Measurements from ENCODE around the gene CFAP58.
A peak's percentile ranks its signal among the peaks of the same experiment; 100 is the strongest.

CFAP58 gene

DNA sequence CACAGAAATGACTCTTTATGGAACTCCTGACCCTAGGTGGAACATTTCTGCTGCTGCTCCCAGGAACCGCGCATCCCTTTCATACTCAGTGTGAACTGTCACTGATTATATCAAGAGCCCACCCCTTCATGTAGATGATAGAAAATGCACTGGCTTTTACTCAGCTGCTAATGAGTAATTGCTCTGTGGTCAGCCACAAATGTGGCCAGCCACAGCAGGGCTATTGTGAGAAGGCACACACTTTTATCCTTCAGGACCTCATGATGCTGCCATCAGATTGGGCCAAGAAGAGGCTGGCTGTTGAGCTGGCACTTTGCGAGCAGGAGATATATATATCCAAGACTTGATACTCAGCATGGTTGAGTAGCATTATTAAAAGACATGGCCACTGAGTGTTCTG, 124.7 kb downstream of the CFAP58 start:
- H3K4ac ChIP-seq (ENCODE audit: low read depth, low read length): no peak overlapping the region
- H2AK5ac ChIP-seq (ENCODE audit: low read length): no peak overlapping the region
- H2BK120ac ChIP-seq (ENCODE audit: low read depth, low read length): no peak overlapping the region
- no peaks in the 10 kb centered on the region for H3K36me3 ChIP-seq (ENCODE audit: control insufficient read depth, insufficient read depth, low read length)
- no peak overlapping the region for H3K18ac ChIP-seq (ENCODE audit: low read length)
- no CpG with 5 or more reads among the region's 3 CpGs for WGBS (ENCODE audit: extremely low coverage, insufficient coverage, low lambda C conversion rate)
- no peak for DNase-seq
- H3K23ac ChIP-seq (ENCODE audit: low read length): no peak overlapping the region
- H4K8ac ChIP-seq (ENCODE audit: low read depth, low read length): no peak overlapping the region
- no peak overlapping the region for H2BK15ac ChIP-seq (replicated peaks; ENCODE audit: low read depth)
- peaks cover 3% of the 10 kb centered on the region for H3K4me1 ChIP-seq (ENCODE audit: control insufficient read depth, low read depth, low read length)
- H3K27ac ChIP-seq (ENCODE audit: low read depth, low read length): no peak overlapping the region
- no peak overlapping the region for H3K4me2 ChIP-seq (ENCODE audit: low read length)
- no peak overlapping the region for H2BK5ac ChIP-seq (ENCODE audit: low read length)
- H3K56ac ChIP-seq (ENCODE audit: low read length): no peak overlapping the region
- H3K4me3 ChIP-seq (ENCODE audit: low read length): no peak overlapping the region
- no peak overlapping the region for H3K9ac ChIP-seq (ENCODE audit: low read length)
- H4K5ac ChIP-seq (ENCODE audit: low read length): no peak overlapping the region
- no peaks in the 10 kb centered on the region for H3K79me2 ChIP-seq (ENCODE audit: control insufficient read depth, insufficient read depth, low read length)
- H3K27me3 ChIP-seq (ENCODE audit: insufficient read depth, low read length, poor library complexity): no peaks in the 10 kb centered on the region
- H3K79me1 ChIP-seq (ENCODE audit: low read length): no peaks in the 10 kb centered on the region

DNA sequence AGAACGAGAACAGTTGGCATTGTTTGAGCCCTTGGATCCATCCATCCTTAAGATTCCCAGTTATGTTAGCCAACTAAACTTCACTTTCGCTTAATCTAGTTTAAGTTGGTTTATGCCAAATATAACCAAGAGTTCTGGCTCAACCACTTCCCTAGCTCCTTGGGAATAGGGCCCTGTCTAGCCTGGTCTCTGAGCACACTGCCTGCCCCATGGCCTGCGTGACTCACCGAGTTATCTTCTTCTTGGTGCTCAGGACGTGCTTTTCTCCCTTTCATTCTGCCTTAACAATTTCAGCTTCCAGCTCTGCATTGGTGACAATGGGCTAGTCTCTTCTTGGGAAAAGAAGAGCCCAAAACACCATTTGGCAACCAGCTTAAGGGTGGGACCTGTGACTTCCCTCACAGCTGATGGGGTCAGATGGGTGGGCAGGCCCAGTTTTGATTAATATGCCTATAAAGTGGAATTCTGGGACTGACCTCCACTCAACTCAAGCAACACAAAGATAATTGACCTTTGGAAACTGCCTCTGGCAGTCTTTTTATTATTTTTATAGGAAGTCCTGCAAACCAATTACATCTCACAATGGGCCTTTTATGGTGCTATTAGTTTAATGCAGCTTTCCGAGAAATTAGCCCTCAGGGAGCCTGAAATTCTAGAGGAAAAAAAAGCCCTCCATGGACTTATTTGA, 126.4 kb downstream of the CFAP58 start:
- WGBS (ENCODE audit: extremely low coverage, insufficient coverage, low lambda C conversion rate): no CpG with 5 or more reads among the region's 6 CpGs
- H3K4ac ChIP-seq (ENCODE audit: low read depth, low read length): no peak overlapping the region
- H3K4me3 ChIP-seq (ENCODE audit: low read length): no peak overlapping the region
- H3K79me2 ChIP-seq (ENCODE audit: control insufficient read depth, insufficient read depth, low read length): no peaks in the 10 kb centered on the region
- H3K18ac ChIP-seq (ENCODE audit: low read length): no peak overlapping the region
- H2BK15ac ChIP-seq (replicated peaks; ENCODE audit: low read depth): no peak overlapping the region
- no peak overlapping the region for H4K8ac ChIP-seq (ENCODE audit: low read depth, low read length)
- H2BK120ac ChIP-seq (ENCODE audit: low read depth, low read length): no peak overlapping the region
- no peaks in the 10 kb centered on the region for H3K36me3 ChIP-seq (ENCODE audit: control insufficient read depth, insufficient read depth, low read length)
- no peak overlapping the region for H3K56ac ChIP-seq (ENCODE audit: low read length)
- no peak overlapping the region for H4K5ac ChIP-seq (ENCODE audit: low read length)
- H3K4me2 ChIP-seq (ENCODE audit: low read length): no peak overlapping the region
- no peak overlapping the region for H3K23ac ChIP-seq (ENCODE audit: low read length)
- H3K27me3 ChIP-seq (ENCODE audit: insufficient read depth, low read length, poor library complexity): no peaks in the 10 kb centered on the region
- H2AK5ac ChIP-seq (ENCODE audit: low read length): no peak overlapping the region
- H3K79me1 ChIP-seq (ENCODE audit: low read length): no peaks in the 10 kb centered on the region
- no peak overlapping the region for H3K9ac ChIP-seq (ENCODE audit: low read length)
- DNase-seq: no peak
- no peak overlapping the region for H2BK5ac ChIP-seq (ENCODE audit: low read length)
- no peak overlapping the region for H3K27ac ChIP-seq (ENCODE audit: low read depth, low read length)
- peaks cover 3% of the 10 kb centered on the region for H3K4me1 ChIP-seq (ENCODE audit: control insufficient read depth, low read depth, low read length)

DNA sequence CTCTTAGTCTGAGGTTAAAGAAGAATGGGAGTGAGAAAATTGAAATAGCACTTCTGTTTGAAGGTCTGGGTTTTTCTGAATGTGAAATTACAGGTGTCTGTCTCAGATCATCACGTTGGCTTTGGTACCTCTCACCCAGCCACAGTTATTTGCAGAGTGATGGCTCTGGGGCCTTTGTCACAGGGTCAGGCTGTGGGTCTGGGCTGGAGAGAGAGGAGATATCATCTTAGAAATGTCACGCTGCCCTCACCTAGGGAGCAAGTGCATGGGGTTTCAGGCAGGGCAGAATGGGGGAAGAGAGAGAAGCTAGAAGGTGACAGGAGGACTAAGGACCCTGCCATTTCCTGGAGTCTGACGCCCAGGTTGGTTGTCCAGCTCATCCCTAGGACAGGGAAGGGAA, 127.2 kb downstream of the CFAP58 start:
- no CpG with 5 or more reads among the region's 3 CpGs for WGBS (ENCODE audit: extremely low coverage, insufficient coverage, low lambda C conversion rate)

DNA sequence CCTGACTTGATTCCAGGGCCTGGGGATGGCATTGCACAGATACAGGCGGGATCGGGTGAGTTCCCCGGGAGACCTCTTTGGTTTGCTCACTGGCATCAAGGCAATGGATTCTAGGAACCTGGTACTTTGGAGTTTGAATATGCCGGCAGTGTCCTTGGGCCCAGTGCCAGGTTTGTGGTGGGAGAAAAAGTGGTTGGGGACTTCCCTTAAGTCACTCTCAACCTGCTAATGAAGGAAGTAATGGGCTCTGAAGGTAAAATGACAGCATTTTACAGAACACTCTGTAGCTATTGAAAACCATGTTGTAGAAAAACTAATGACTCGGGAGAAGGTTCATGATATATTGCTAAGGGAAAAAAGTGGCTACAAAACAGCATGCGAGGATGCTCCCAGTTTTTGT, 129.9 kb downstream of the CFAP58 start:
- Histone ChIP-seq H3K4me1 (ENCODE audit: control insufficient read depth, low read depth, low read length) (no peaks in the 10 kb centered on the region), H3K79me2 (ENCODE audit: control insufficient read depth, insufficient read depth, low read length) (no peaks in the 10 kb centered on the region), H3K27me3 (ENCODE audit: insufficient read depth, low read length, poor library complexity) (no peaks in the 10 kb centered on the region), H2BK120ac (ENCODE audit: low read depth, low read length) (no peak overlapping the region), H3K27ac (ENCODE audit: low read depth, low read length) (no peak overlapping the region), H2BK5ac (ENCODE audit: low read length) (no peak overlapping the region), H3K4me2 (ENCODE audit: low read length) (no peak overlapping the region), H4K5ac (ENCODE audit: low read length) (no peak overlapping the region), H3K9ac (ENCODE audit: low read length) (no peak overlapping the region), H3K4ac (ENCODE audit: low read depth, low read length) (no peak overlapping the region), H3K36me3 (ENCODE audit: control insufficient read depth, insufficient read depth, low read length) (no peaks in the 10 kb centered on the region), H4K8ac (ENCODE audit: low read depth, low read length) (no peak overlapping the region), H3K23ac (ENCODE audit: low read length) (no peak overlapping the region), H3K56ac (ENCODE audit: low read length) (no peak overlapping the region), H2BK15ac (replicated peaks; ENCODE audit: low read depth) (no peak overlapping the region), H3K18ac (ENCODE audit: low read length) (no peak overlapping the region), H3K79me1 (ENCODE audit: low read length) (no peaks in the 10 kb centered on the region), H2AK5ac (ENCODE audit: low read length) (no peak overlapping the region), H3K4me3 (ENCODE audit: low read length) (no peak overlapping the region)
- DNase-seq: no peak
- no CpG with 5 or more reads among the region's 6 CpGs for WGBS (ENCODE audit: extremely low coverage, insufficient coverage, low lambda C conversion rate)

More for the DNA sequence above, 127.2 kb downstream of the CFAP58 start:
- Histone ChIP-seq H3K36me3 (ENCODE audit: control insufficient read depth, insufficient read depth, low read length) (no peaks in the 10 kb centered on the region), H2BK5ac (ENCODE audit: low read length) (no peak overlapping the region), H3K4ac (ENCODE audit: low read depth, low read length) (no peak overlapping the region), H3K4me1 (ENCODE audit: control insufficient read depth, low read depth, low read length) (no peaks in the 10 kb centered on the region), H4K5ac (ENCODE audit: low read length) (no peak overlapping the region), H3K9ac (ENCODE audit: low read length) (no peak overlapping the region), H3K18ac (ENCODE audit: low read length) (no peak overlapping the region), H3K4me2 (ENCODE audit: low read length) (no peak overlapping the region), H2BK15ac (replicated peaks; ENCODE audit: low read depth) (no peak overlapping the region), H3K79me1 (ENCODE audit: low read length) (no peaks in the 10 kb centered on the region), H3K4me3 (ENCODE audit: low read length) (no peak overlapping the region), H3K27ac (ENCODE audit: low read depth, low read length) (no peak overlapping the region), H4K8ac (ENCODE audit: low read depth, low read length) (no peak overlapping the region), H2BK120ac (ENCODE audit: low read depth, low read length) (no peak overlapping the region), H2AK5ac (ENCODE audit: low read length) (no peak overlapping the region), H3K56ac (ENCODE audit: low read length) (peak overlapping the region; percentile 25), H3K23ac (ENCODE audit: low read length) (no peak overlapping the region), H3K79me2 (ENCODE audit: control insufficient read depth, insufficient read depth, low read length) (no peaks in the 10 kb centered on the region), H3K27me3 (ENCODE audit: insufficient read depth, low read length, poor library complexity) (no peaks in the 10 kb centered on the region)
- DNase-seq: no peak

DNA sequence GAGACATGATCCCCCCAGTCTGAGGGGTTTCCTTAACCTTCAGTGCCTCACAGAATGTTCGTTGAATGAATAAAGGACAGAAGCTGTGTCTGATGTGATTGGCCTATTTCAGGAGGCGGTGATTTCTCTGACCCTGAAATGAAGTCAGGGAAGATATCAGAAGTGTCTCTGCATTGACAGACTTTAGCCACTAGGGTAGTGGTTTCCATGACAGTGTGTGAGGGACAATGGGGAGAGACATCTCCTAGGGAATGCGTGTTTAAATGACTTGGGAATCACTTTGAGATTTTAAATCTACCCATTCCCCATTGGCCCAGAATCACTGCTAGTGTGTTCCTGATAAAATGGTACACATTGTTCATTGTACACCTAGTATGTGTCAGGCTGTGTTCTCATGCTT, 132.0 kb downstream of the CFAP58 start:
- Histone ChIP-seq H2AK5ac (ENCODE audit: low read length) (no peak overlapping the region), H2BK15ac (replicated peaks; ENCODE audit: low read depth) (no peak overlapping the region), H3K79me2 (ENCODE audit: control insufficient read depth, insufficient read depth, low read length) (no peaks in the 10 kb centered on the region), H3K23ac (ENCODE audit: low read length) (no peak overlapping the region), H3K4me2 (ENCODE audit: low read length) (no peak overlapping the region), H3K36me3 (ENCODE audit: control insufficient read depth, insufficient read depth, low read length) (no peaks in the 10 kb centered on the region), H3K79me1 (ENCODE audit: low read length) (no peaks in the 10 kb centered on the region), H3K27me3 (ENCODE audit: insufficient read depth, low read length, poor library complexity) (no peaks in the 10 kb centered on the region), H3K4me3 (ENCODE audit: low read length) (no peak overlapping the region), H4K5ac (ENCODE audit: low read length) (no peak overlapping the region), H3K4ac (ENCODE audit: low read depth, low read length) (no peak overlapping the region), H3K27ac (ENCODE audit: low read depth, low read length) (no peak overlapping the region), H3K56ac (ENCODE audit: low read length) (no peak overlapping the region), H3K4me1 (ENCODE audit: control insufficient read depth, low read depth, low read length) (no peaks in the 10 kb centered on the region), H4K8ac (ENCODE audit: low read depth, low read length) (no peak overlapping the region), H3K9ac (ENCODE audit: low read length) (no peak overlapping the region), H2BK5ac (ENCODE audit: low read length) (no peak overlapping the region), H3K18ac (ENCODE audit: low read length) (no peak overlapping the region), H2BK120ac (ENCODE audit: low read depth, low read length) (no peak overlapping the region)
- no CpG with 5 or more reads among the region's 3 CpGs for WGBS (ENCODE audit: extremely low coverage, insufficient coverage, low lambda C conversion rate)
- DNase-seq: peak; percentile 80

DNA sequence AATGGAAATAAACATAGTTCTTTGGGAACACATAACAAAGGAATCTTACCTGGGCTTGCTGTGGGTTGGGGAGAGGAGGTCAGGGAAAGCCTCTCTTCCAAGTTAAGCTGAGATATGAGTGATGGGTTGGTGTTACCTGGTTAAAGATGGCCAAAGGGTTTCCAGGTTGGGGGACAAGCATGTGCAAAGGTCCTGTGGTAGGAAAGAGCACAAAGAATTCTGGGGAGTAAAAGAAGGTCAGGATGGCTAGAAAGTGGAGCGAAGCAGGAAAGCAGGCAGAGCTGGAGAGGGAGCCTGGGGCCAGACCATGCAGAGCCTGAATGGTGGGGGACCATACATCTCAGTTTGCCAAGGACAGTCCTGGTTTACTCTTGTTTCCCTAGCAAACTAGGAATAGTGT, 133.2 kb downstream of the CFAP58 start:
- Histone ChIP-seq H3K4ac (ENCODE audit: low read depth, low read length) (no peak overlapping the region), H2BK5ac (ENCODE audit: low read length) (no peak overlapping the region), H3K56ac (ENCODE audit: low read length) (no peak overlapping the region), H3K4me2 (ENCODE audit: low read length) (no peak overlapping the region), H3K18ac (ENCODE audit: low read length) (no peak overlapping the region), H3K36me3 (ENCODE audit: control insufficient read depth, insufficient read depth, low read length) (no peaks in the 10 kb centered on the region), H3K23ac (ENCODE audit: low read length) (no peak overlapping the region), H3K79me1 (ENCODE audit: low read length) (no peaks in the 10 kb centered on the region), H3K27me3 (ENCODE audit: insufficient read depth, low read length, poor library complexity) (no peaks in the 10 kb centered on the region), H3K9ac (ENCODE audit: low read length) (no peak overlapping the region), H2BK120ac (ENCODE audit: low read depth, low read length) (no peak overlapping the region), H4K5ac (ENCODE audit: low read length) (no peak overlapping the region), H4K8ac (ENCODE audit: low read depth, low read length) (no peak overlapping the region), H3K27ac (ENCODE audit: low read depth, low read length) (no peak overlapping the region), H3K4me1 (ENCODE audit: control insufficient read depth, low read depth, low read length) (no peaks in the 10 kb centered on the region), H3K4me3 (ENCODE audit: low read length) (no peak overlapping the region), H2BK15ac (replicated peaks; ENCODE audit: low read depth) (no peak overlapping the region), H3K79me2 (ENCODE audit: control insufficient read depth, insufficient read depth, low read length) (no peaks in the 10 kb centered on the region), H2AK5ac (ENCODE audit: low read length) (no peak overlapping the region)
- DNase-seq: no peak
- WGBS (ENCODE audit: extremely low coverage, insufficient coverage, low lambda C conversion rate): no CpG with 5 or more reads among the region's 1 CpG

Data from mesendoderm (in vitro differentiated cells).